Measurements from ENCODE around the gene EFCAB8.

The EFCAB8 gene

GRCh38 chr20:32986331-32986966 lies 127.7 kb downstream of the EFCAB8 start:
- no peak for DNase-seq (ENCODE audit: low spot score)

- DNase-seq (ENCODE audit: low spot score): no peak
Observed at GRCh38 chr20:32987044-32987825, 128.5 kb downstream of the EFCAB8 start.

GRCh38 chr20:32988008-32988407 lies 129.3 kb downstream of the EFCAB8 start:
- no peak for DNase-seq (ENCODE audit: low spot score)

- no peak for DNase-seq (ENCODE audit: low spot score)
Observed at GRCh38 chr20:32989507-32990283, 131.0 kb downstream of the EFCAB8 start.

- DNase-seq (ENCODE audit: low spot score): no peak
Observed at GRCh38 chr20:32990426-32990825, 131.7 kb downstream of the EFCAB8 start.

- DNase-seq (ENCODE audit: low spot score): no peak
Observed at GRCh38 chr20:32991383-32991782, 132.7 kb downstream of the EFCAB8 start.

GRCh38 chr20:32991792-32992641 lies 133.3 kb downstream of the EFCAB8 start:
- no peak for DNase-seq (ENCODE audit: low spot score)

- DNase-seq (ENCODE audit: low spot score): no peak
Observed at GRCh38 chr20:32993496-32994050, 134.8 kb downstream of the EFCAB8 start.

- DNase-seq (ENCODE audit: low spot score): no peak
Observed at GRCh38 chr20:32995802-32996201, 137.1 kb downstream of the EFCAB8 start.

- DNase-seq (ENCODE audit: low spot score): no peak
Observed at GRCh38 chr20:32997431-32997830, 138.7 kb downstream of the EFCAB8 start.

GRCh38 chr20:32999603-33000250 lies 141.0 kb downstream of the EFCAB8 start:
- no peak for DNase-seq (ENCODE audit: low spot score)

- no peak for DNase-seq (ENCODE audit: low spot score)
Observed at GRCh38 chr20:33000802-33001466, 142.2 kb downstream of the EFCAB8 start.

- no peak for DNase-seq (ENCODE audit: low spot score)
Observed at GRCh38 chr20:33002087-33002808, 143.5 kb downstream of the EFCAB8 start.

GRCh38 chr20:33004141-33004751 lies 145.5 kb downstream of the EFCAB8 start, which contains the start of gene SUN5:
TSS of gene SUN5 (minus strand) at chr20:33004433. CDS start at chr20:33004340, 93 bp downstream.
- DNase-seq (ENCODE audit: low spot score): no peak

- peak; percentile 60 for DNase-seq (ENCODE audit: low spot score)
Observed at GRCh38 chr20:33005132-33005566, 146.4 kb downstream of the EFCAB8 start.

- no peak for DNase-seq (ENCODE audit: low spot score)
Observed at GRCh38 chr20:33005908-33006775, 147.4 kb downstream of the EFCAB8 start.

- DNase-seq (ENCODE audit: low spot score): no peak
Observed at GRCh38 chr20:33006776-33007375, 148.2 kb downstream of the EFCAB8 start.
